ENCODE measurements around the gene YWHAH.

The YWHAH gene

DNA sequence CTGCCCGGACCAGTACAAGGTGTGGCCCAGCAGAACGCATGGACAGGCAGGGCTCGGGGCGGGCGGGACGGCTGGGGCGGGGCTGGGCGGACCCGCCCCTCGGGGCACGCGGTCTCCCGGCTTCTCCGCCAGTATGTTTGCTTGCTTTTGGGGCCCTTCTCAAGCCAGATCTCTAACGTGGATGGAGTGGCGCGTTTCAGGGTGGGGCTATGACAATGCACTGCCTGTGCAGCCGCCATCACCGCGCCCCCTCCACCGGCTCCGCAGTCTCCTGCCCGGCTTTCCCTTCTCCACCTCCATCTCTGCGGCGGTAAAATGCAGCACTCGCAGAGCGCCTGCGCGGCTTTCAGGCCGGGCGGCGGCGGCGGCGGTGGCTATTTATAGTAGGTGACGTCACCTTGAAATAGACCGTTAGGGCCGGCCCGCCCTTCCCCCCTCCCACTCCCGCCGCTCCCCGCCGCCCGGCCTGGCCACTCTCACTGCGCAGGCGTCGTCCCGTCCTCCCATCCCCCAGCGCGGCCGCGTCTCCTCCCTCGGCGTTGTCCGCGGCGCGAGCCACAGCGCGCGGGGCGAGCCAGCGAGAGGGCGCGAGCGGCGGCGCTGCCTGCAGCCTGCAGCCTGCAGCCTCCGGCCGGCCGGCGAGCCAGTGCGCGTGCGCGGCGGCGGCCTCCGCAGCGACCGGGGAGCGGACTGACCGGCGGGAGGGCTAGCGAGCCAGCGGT is at the start of gene YWHAH:
TSS of gene YWHAH (plus strand) at position 558 of the 722 bp plus-strand sequence. CDS start 199 bp downstream, outside the sequence.
- DNase-seq (ENCODE audit: low read depth in 2 of 2), result peak; percentile 78 to 79

DNA sequence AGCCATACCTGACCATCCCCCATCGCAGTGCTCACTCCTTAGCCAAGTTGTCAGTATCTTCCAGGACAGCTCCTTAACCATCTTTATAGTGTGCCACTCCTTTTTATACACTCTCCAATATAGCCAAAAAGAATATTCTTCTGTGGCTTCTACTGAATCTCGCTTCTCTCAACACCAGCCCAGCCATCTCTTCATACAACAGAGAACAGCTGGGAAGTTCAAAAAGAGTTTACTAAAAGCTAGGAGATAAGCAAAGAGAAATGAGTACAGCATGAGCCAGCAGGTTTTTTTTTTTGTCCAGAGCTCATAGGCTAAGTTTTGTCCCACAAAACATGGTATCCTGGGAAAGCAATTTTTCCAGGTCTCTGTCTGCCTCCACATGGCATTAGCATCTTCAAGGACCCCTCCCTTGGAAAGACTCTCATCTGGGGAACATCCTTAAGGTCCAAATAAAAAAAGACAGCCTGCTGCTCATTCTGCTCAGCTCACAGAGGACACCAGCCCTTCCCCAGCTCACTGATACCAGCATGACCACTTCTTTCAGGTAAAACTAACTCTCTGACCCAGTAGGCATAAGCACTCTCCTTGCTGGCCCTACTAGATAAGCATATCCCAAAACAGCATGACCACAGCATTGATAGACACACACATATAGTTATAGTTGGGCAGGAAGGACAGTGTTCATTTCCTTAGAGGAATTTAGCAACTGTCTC is 48.8 kb upstream of the YWHAH start:
- no peak for DNase-seq (ENCODE audit: low read depth in 2 of 2)

DNA sequence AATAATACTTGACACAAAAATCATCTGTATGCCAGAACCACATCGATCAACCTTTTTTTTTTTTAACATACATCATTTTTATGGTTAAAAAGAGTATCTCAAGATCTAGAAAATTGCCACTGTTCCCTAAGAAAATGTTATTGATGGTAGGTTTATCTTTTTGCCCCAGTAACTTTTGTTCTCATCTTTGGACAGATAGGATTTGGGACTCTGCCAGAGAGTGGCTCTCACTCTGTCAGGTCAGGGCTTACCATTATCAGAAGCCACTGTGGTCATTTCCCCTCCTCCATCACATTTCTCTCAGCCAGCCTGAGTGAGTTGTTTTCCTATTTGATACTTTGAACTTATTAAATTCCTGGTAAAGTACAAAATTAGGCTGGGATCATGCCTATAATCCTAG is 47.9 kb upstream of the YWHAH start:
- no peak for DNase-seq (ENCODE audit: low read depth in 2 of 2)

- no peak for DNase-seq (ENCODE audit: low read depth in 2 of 2)
Measured at GRCh38 chr22:31897842-31898805, 46.2 kb upstream of the YWHAH start.

DNA sequence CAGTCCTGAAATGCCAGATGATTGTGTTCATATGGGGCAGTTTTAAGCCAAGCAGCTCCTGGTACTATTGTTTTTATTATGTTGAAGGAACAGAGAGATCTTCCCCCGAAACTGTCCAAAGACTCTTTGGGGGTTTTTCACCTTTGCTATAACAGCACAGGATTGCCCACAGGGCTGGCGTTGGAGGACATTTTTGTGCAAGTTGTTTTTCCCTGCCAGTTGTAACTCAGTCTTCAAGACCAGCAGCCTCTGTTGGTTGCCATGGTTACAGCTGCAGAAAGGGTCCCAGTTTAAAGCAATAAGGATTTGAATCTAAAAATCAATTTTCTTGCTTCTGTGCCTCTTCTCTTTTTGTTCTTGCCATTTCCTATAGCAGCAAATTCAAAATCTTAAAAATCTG is 45.4 kb upstream of the YWHAH start:
- no peak for DNase-seq (ENCODE audit: low read depth in 2 of 2)

DNA sequence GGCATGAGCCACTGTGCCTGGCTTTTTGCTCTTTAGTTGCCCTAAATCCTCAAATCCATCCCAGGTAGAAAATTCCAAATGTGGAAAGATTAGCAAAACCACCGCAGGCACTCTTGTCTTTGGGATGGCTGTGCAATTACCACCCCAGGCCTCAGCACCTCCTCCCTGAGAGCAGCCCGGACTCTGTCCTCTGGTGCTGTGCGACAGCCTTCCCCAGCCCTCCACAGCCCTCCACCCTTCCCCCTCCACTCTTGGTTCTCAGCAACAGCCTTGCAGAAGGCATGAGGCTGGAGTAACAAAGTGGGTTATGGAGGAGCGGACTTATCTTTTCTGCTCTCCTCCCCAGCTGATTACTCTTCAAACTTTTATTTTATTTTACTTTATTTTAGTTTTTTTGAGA is 44.7 kb upstream of the YWHAH start:
- no peak for DNase-seq (ENCODE audit: low read depth in 2 of 2)

- DNase-seq (ENCODE audit: low read depth in 2 of 2), result no peak
Measured at GRCh38 chr22:31901388-31902137, 42.8 kb upstream of the YWHAH start.

- no peak for DNase-seq (ENCODE audit: low read depth in 2 of 2)
Measured at GRCh38 chr22:31904651-31905050, 39.7 kb upstream of the YWHAH start.

DNA sequence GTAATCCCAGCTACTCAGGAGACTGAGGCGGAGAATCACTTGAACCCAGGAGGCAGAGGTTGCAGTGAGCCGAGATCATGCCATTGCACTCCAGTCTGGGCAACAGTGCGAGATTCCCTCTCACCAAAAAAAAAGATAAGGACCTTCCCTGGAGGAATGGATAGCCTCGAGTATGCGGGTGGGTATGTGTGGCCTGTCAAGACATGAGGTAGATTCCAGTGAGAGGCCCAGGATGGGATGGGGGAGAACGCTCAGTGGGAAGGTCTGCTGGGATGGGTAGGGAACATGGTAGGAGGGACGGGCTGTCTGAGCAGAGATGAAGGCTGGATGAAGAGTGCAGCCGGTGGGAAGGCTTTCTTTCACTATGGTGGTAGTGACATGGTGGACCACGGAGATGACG is 39.0 kb upstream of the YWHAH start:
- no peak for DNase-seq (ENCODE audit: low read depth in 2 of 2)

- DNase-seq (ENCODE audit: low read depth in 2 of 2), result no peak
Measured at GRCh38 chr22:31906086-31906485, 38.2 kb upstream of the YWHAH start.

GRCh38 chr22:31906569-31906968 is 37.8 kb upstream of the YWHAH start:
- no peak for DNase-seq (ENCODE audit: low read depth in 2 of 2)

DNA sequence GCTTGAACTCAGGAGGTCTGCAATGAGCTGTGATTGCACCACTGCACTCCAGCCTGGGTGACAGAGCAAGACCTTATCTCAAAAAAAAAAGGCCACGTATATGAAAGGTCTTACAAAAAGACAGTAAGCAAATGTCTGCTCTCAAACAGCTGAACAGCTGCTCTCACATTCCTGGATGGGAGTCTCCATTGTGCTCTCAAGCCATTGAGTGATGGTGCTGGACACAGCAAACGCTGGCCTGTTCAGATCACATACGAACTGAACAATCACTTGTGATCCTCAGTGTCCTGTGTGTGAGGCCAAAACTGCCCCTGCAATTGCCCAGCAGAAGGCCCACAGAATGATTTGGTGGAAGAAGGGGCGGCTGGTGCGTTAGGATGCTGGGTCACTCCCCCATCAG is 34.4 kb upstream of the YWHAH start:
- no peak for DNase-seq (ENCODE audit: low read depth in 2 of 2)

DNA sequence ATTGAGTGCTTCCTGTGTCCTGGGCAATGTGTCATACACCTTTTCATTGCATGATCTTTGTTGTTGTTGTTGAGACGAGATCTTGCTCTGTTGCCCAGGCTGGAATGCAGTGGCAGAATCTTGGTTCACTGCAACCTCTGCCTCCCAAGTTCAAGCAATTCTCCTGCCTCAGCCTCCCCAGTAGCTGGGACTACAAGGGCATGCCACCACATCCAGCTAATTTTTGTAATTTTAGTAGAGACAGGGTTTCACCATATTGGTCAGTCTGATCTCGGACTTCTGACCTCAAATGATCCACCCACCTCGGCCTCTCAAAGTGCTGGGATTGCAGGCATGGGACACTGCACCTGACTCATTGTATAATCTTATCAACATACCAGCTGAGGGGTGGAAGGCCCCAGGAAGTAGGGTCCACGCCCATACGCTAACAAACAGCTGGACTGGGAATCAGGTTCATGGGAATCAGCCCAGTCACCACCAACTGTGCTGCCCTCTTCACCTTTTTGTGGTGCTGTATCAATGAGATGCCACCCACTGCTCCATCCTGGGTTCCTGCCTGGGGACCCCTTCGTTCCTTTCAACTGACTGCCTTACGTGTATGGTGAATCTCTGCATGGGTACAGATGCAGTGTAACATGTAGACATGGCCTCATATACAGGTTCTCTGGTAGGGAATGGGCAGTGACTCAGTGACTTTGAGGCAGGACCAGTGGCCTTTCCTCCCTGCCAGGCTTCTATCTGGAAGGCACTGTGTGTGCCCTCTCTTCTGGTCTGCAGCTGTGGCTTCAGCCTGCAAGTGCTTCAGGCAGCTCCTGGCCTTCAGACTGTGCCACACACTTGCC is 32.5 kb upstream of the YWHAH start:
- DNase-seq (ENCODE audit: low read depth in 2 of 2), result no peak

- no peak for DNase-seq (ENCODE audit: low read depth in 2 of 2)
Measured at GRCh38 chr22:31912407-31912743, 32.0 kb upstream of the YWHAH start.

DNA sequence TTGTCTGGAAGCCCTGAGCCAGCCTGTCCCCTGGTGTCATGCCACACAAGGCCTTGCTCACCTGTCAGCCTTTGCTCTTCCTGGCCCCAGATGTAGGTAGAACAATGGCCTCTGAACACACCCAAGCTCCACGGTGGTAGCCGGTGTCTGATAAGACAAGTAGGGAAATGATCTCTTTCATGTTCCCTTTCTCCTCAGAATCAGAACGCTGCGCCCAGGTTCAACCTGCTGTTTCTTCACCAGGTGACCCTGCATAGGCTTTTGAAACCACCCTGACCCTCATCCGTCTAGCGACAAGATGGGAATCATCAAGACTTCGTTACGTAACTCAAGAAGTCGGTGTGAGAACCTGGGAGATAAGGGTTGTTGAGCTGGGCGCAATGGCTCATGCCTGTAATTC is 28.7 kb upstream of the YWHAH start:
- DNase-seq (ENCODE audit: low read depth in 2 of 2), result no peak

DNA sequence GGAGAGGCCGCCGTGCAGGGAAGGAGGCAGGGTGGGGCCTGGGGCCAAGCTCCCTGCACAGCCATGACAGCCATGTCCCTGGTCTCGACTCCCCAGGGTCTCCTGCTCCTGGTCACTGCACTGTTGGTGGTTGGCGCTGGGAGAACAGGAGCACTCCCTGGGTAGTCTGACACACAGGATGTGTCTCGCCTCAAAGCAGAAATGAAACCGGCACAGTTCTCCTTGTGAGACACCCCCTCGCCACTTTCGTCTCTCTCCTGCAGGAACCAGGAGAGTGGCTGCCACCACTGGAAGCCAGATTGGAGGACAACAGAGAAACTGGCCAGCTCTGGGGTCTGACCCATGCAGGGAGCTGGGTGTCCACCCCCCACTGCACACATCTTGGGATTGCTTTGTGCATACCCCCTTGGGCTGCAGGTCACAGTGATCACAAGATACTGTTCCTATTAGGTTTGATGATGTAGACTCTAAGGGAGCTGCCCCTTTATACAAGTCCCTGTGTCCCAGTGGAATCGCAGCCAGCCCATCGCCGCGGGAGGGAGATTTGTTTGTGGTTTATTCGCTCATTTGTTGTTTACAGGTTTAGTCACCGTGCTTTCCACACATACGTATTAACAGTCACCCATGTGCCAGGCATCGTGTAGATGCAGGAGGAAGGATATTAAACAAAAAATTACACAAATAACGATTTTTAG is 27.0 kb upstream of the YWHAH start:
- no peak for DNase-seq (ENCODE audit: low read depth in 2 of 2)

- DNase-seq (ENCODE audit: low read depth in 2 of 2), result no peak
Measured at GRCh38 chr22:31919730-31920129, 24.6 kb upstream of the YWHAH start.

- DNase-seq (ENCODE audit: low read depth in 2 of 2), result no peak
Measured at GRCh38 chr22:31920306-31920705, 24.0 kb upstream of the YWHAH start.

GRCh38 chr22:31921106-31921505 is 23.2 kb upstream of the YWHAH start:
- DNase-seq (ENCODE audit: low read depth in 2 of 2), result no peak

GRCh38 chr22:31922534-31922933 is 21.8 kb upstream of the YWHAH start:
- no peak for DNase-seq (ENCODE audit: low read depth in 2 of 2)

Measured in activated CD8-positive, alpha-beta memory T cell treated with anti-CD3 and anti-CD28 coated beads for 4 hours (primary cell).